Activated T-cell treated with anti-CD3 and anti-CD28 coated beads, Interleukin-2, amount 50 U/mL, for 1 hour (primary cell): ENCODE measurements around the gene EMC1.
A peak's percentile ranks its signal among the peaks of the same experiment; 100 is the strongest.
"Not testable (repeated sequence)": the region's sequence is repeated elsewhere in the genome, so short reads cannot be mapped to it uniquely, and the experiment has no call there.

Source experiments
- DNase-seq: peaks from one replicate; pipeline ENCODE4 v3.0.0-alpha.2; 2020

Gene EMC1

DNA sequence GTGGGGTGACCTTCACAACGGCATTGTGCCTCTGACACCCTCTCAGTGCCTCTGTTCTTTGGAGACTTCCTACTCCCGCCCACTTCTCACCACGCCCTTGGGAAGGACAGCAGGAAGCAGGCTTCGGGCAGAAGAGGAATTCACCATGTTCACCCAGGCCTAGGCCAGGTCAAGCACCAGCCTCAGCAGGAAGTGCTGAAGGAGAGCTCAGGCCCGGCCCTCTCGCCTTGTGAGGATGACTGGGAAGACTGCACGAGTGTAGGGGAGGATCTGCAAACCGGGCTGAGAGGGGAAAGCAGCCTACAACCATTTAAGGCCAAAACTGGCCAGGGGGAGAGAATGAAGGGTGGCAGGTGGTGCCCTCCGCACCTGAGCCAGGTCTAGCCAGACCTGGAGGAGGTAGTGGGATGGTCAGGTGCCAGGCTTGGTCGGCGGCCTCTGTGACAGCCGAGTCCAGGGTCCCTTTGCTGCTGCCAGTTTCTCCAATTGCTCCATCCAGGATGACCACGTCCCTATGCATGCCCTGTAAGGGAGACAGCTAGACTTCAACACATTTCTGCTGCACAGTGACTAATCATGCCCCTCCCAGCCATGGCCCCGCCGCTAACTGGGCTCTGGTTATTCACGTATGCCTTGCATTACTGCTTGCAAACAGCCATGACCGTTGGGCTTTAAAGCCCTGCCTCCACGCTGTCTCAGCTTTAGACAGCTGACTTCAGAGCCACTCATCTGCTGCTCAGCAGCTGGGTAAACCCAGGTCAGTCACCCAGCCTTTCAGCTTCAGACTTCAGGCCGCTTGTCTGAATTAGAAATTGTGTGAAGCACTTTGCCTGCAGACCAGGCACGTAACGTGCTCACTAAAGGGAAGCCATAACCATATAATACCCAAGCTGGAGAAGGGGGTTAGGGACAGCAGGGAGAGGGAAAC, 9.2 kb upstream of the EMC1 start:
- DNase-seq: no peak

DNA sequence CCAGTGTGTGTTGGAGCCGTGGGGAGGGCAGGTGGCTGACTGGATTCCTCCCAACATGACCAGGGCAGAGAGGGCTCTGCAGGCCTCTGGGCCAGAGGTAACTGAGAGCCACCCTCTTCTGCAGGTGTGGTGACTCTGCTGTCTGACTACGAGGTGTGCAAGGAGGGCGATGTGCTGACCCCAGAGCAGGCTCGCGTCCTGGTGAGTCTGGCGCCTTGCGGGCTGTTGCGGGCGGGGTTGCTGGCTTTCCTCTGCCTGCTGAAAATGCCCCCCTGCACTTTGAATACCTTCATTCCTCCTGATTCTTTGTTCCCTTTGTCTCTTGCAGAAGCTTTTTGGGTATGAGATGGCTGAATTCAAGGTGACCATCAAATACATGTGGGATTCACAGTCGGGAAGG, 7.0 kb upstream of the EMC1 start:
- no peak for DNase-seq

DNA sequence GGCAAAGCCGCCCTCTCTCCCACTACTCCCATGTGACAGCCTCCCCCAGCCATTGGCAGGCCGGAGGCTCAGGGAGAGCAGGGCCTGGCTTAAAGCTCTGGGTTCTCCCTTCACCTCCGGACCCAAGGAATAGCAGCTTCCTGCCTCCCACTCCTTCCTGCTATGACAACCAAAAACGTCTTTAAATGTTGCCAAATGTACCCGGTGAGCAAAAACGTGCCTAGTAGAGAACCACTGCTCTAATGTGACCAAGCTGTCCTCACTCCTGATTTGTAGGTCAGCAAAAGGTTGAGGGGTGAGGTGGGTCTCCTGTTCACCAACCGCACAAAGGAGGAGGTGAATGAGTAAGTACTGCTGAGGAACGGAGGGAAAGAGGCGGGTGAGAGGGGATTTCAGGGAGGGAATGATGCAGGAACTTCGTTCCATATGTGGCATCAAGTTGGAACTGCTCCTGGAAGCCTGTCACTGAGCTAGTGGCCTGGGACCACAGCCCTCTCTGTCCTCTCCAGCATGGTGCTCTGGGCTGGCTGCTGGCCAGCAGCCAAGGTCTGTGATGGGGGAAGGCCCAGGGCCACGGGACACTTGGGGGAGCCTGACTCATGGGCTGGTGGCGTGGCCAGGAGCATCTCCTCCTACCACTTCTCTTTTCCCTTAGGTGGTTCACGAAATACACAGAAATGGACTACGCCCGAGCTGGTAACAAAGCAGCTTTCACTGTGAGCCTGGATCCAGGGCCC, 6.0 kb upstream of the EMC1 start:
- DNase-seq: no peak

DNA sequence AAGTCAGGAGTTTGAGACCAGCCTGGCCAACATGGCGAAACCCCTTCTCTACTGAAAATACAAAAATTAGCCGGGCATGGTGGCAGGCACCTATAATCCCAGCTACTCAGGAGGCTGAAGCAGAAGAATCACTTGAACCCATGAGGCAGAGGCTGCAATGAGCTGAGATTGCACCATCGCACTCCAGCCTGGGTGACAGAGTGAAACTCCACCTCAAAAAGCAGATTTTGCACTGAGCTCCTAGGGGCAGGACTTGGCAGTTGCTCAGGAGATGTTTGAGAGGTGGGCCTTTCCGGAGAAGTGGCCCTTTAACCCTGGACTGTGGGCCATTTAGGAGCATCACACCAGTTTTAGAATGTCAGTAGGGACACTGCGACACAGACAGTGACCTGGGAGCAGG, 5.0 kb upstream of the EMC1 start:
- not testable (repeated sequence) for DNase-seq

DNA sequence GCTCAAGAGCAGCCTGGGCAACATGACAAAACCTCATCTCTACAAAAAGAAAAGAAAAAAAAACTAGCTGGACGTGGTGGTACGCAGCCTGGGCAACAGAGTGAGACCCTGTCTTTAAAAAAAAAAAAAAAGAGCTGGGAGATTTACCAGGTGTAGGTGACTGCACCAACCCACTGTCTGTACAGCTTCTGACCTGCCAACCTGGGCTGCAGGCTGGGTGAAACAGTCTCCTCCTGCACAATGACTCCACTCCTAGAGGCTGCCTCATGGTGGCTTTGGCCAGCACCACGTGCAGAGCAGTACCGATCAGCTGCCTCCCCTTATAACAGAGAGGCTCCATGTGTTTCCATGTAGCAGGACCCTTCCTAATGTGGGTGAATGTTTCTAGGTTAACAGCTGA, 4.0 kb upstream of the EMC1 start:
- DNase-seq: no peak

DNA sequence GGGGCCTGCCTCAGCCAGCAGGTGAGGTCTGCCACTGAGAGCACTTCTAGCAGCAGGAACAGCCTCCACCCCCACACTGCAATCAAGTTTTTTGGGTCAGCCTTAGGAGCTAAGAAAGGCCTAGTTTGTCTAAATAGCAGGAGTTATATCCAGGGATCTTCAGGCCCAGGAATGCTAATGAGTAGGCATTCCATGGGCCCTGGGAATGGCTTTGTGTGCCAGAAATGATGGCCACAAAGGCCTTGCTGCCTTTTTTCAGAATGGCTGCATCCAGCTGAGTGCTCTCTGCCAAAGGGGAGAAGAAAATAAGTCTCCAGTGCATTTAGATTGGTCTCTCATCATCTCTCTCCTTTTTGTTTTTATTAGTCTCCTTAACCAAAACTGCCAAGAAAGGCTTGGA, 3.1 kb upstream of the EMC1 start:
- DNase-seq: no peak

DNA sequence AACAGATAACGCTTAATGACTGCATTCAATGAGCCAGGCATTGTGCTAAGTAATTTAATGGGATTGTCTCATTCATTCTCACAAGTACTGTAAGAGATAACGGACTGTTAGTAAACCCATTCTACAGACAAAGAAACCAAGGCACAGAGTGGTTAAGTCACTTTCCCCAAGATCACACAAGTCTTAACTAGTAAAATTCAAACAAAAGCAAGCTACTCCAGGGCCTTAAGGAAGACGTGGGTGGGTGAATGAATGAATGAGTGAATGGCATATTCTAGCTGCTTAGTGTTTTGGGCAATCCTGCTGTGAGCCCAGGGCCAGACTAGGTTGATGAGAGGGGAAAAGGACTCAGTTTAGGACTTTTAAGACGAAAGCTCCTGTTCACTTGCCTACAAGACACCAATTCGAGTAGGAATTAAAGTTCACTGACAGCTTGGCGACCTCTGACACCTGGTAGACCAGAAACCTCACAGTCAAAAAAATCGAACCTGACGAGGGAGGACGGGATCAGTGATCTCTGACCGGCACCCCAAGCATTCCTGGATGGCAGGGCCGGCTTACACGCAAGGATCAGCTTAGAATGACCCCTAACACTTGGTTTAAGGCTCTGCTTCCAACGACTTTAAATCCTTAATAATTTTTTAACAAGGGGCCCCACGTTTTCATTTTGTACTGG, 557 bp downstream of the EMC1 start:
- no peak for DNase-seq

DNA sequence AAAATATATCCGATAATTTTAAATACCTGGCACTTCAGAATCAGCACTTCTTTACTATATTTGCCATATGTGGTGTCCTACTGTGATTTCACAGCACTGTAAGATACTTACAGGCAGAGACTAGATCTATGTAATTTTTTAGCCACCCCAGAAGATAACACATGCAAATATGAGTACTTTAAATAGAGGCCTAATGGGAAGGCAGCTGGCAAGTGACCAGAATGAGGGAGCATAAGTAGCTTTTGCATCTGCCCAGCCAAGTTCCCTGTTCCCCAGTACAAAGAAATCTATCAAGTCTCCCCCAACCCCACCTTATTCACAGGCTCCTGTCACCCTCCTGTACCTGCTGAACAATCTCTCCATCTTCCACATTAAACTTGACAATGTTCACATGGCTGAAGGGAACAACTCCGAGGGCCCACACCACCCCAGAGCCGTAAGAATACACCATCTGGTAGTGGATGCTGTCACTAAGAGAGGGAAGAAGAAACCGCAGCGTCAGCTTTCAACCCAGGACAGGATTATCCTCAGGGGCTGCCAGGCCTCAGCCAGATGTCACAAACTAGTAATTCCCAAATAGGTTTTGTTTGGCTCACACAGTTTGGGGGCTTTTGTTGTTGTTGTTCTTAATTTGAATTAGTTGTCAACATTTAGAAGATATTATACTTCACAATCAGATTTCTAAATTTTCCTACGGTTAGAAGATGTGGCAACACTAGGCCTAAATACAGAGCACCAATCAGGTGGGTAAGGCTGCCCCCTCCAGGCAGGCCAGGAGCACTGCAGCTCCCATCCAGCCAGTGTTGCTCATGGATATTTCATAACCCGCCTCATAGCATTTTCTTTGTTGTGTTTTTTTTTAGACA, 10.4 kb downstream of the EMC1 start:
- DNase-seq: peak; percentile 76

DNA sequence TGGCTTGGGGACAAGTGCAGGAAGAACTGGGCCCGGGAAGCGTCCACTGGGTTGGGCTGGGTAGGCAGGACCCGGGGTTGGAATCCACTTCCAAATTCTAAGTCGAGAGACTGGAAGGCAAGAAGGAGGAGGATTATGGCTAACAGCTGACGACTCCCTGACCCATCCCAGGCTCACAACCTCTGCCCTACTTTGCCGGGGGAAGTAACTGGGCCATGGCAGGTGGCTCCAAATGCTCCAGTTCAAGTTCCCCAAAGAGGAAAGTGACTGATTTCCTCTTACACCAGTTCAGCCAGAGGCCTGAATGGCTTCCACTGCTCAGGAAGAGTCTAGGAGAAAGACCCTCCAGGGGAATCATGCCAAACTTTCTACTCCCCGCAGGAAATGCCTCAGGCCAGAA, 11.4 kb downstream of the EMC1 start:
- DNase-seq: no peak

DNA sequence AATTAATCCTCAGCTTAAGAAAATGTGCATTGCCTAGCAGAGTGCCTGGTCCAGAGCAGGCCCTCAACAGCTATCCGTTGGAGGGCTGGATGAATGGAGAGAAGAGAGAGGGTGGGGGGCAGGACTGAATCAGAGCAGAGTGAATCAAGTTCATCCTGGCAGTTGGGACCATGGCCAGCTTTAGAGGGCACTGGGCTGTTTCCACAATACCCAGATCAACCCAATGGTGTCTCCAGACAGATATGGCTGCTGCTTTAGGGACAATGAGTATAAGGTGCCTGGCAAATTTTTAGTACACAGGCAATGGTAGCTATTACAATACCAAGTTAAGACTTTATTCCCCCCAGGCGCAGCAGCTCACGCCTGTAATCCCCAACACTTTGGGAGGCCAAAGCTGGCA, 17.1 kb downstream of the EMC1 start:
- no peak for DNase-seq

DNA sequence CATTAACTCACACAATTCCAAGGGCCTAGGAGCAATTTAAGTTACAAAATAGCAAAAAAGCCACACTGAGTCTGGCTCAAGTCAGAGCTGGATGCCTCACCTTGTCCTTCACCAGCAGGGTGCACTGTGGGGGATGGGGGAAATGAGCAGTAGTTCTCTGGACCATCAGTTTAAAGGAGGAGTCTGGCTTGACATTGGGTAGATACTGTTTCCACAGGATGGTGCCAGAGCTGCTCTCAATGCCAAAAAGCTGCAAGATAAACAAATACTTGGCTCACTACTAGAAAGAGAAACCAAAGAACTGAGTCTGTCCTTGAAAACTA, 18.8 kb downstream of the EMC1 start:
- DNase-seq: no peak

DNA sequence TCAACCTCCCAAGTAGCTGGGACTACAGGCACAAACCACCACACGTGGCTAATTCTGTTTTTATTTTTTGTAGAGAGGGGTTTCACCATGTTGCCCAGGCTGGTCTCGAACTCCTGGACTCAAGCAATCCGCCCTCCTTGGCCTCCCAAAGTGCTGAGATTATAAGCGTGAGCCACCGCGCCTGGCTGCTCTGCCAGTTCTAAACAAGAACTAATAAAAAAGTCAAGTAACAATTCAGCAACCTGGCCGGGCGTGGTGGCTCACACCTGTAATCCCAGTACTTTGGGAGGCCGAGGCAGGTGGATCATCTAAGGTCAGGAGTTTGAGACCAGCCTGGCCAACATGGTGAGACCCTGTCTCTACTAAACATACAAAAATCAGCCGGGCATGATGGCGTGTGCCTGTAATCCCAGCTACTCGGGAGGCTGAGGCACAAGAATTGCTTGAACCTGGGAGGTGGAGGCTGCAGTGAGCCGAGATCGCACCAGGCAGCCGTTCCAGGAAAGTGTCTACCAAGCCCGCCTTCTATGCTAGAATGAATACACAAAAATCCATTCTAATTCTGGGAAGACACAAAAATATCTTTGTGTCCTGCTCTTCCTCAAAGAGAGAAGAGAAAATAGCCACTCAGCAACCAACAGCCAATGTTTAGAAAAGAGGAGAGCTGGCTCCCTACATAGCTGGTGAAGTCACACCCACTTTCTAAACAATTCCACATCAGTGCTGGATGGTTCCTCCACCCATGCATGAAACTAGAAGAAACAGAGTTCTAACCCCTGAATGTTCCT, 19.4 kb downstream of the EMC1 start:
- not testable (repeated sequence) for DNase-seq

DNA sequence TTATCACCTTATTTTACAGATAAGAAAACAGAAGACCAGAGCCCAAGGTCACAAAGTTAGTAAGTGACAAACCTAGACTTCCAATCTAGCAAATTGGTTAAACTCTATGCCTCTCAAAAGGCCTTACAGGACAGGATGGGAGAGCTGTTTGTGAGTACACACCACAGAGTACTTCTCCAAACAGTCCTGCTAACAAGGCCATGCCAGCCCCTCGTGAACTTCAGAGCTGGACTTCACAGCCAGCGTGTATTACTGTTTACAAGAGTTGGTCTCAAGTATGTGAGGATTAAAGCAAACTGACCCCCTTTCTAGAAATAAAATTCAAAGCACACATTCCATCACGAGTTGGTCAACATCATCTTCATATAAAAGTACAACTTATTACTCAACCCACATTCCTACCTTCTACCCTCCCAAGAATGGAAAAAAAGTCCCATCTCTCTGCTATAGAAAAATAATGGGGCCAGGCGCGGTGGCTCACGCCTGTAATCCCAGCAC, 21.4 kb downstream of the EMC1 start:
- no peak for DNase-seq

DNA sequence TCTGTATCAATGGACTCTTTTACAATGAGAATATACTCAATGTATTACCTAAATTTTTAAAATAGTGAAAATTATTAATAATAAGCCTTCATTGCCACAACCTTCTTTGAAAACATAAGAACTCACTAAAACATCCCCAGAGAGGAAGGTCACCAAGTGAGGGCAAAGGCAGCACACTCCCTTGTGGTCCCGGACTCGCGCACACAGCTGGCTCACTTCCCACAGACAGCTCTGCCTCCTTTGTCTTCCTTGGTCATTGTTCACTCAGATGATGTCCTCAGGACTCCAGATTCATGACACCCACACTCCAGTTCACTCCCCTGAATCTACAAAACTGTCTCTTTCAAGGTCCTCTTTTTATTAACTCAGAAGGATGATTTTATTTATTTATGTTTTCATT, 22.1 kb downstream of the EMC1 start:
- DNase-seq: no peak

DNA sequence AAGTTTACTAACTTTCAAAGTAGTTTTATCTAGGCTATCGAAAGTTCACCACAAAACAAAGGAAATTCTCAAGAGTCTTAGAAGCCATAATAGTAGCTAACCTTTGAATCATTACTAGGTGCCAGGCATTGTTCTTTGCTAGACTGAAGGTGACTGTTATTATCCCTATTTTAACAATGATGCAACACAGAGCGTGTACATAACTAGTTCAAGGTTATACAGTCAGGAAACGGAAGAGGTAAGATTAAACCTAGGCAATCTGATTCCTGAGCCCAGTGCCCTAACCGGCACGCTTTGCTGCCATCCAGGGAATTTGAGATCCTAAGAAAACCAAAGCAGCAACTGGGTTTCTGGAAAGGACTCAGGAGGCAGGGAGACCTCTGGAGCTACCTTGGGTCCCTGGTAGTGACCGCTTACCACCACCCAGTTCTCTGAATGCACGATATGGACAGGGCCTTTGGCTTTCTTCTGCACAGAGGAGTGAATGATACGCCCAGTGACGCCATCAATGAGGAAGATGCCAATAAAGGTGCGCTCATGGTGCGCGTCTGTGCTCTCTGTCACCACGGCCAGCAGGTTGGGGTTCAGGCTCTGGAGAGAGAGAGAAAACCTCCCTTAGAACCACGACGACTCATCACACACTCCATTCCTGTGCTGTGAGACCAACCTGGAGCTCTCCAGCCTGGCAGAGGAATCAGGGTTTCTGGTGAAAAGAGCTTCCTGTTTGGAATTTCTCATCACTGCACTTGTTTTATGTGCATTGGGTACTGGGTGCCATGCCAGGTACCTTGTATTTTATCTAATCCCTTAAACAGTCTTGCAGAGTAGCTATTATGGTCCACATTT, 28.1 kb downstream of the EMC1 start:
- no peak for DNase-seq

DNA sequence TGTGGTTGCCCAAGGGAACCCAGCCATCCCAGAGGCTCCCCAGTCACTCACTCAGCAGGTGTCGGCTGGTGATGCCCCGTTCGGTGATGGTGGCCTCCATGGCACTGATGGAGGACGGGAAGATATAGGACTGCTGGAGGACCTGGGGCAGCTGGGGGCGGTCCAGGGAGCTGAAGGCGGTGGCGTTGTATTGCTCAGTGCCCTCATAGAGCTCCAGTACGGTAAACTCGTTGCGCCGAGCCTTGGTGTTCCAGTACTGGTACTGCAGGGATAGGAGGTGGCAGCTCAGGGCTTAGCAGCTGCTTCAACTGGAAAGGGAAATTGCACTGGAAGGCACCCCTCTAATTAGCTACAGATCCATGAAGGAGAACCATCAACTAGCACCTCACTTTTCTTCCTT, 28.8 kb downstream of the EMC1 start:
- DNase-seq: no peak

DNA sequence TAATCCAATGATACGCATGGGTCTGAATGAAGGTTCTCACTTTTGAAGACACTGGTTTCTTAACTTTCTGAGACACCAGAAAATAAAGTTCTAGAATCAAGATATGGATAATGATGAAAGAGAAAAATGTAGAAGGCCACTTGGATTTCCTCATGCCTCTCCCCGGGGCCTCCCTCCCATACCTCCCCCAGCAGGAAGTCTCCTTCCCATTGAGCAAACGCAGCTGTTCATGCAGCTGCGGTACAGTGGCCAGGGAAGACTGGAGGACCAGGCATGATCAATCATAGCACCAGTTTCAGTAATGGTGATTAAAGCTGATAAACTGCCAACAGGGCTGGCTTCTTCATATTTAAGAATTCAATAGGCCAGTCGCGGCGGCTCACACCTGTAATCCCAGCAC, 30.3 kb downstream of the EMC1 start:
- DNase-seq: no peak

DNA sequence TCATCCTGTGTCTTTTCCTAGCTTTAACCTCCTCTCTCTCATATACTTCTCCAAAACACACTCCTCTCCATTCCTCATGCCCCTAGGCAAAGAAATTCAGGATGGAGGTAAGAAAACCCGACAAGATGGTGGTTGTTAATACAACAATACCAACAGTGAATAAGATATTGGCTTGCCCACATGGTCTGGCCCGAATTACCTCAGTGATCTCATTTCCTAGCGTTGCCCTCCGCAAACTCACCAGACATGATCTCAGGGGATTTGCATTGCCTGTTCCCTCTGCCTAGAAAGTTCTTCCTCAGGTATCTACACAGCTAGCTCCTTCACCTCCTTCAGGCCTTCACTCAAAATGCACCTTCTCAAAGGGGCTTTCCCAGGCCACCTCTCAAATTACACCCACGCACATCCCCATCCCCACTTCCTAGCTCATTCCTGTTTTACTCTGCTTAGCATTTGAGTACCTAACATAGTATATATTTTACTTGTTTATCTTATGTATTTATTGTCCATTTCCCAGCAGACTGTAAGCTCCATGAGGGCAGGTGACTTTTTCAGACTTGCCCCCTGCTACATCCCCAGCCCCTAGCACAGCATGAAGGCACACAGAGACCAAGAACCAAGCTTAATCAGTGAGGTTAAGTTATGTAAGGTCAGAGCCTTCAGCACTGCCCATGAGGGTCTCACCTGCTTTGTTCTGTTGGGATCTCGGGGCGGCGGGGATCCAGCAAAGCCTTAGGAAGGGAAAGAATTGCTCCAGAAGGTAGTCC, 31.1 kb downstream of the EMC1 start:
- no peak for DNase-seq

DNA sequence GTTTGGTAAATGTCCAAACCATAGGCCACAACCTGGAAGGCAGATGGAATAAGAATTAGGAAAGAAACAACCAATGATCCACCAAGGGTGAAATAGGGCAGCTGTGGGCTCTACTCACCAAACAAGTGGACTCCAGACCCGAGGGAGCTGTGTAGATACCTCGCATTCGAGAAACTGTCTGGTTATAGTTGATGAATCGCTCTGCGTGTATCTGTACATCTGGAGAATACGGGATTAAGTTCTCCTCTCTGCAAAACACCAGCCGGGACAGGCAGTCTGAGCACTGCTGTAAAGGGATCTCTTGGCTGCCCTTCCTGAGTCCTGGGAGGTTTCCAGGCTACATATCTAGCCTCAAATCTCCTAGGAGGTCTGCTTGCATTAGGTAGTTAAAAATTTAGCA, 31.9 kb downstream of the EMC1 start:
- no peak for DNase-seq

DNA sequence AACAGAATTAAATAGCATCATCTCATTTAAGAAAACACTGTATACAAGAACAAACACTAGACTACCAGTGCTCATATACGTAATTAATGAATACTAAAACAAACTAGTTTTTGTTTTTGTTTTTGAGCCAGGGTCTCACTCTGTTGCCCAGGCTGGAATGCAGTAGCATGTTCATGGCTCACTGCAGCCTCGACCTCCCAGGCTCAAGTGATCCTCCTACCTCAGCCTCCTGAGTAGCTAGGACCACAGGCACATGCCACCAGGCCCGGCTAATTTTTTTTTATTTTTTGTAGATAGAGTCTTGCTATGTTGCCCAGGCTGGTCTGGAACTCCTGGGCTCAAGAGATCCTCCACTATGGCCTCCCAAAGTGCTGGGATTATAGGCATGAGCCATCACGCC, 34.7 kb downstream of the EMC1 start:
- DNase-seq: not testable (repeated sequence)
